Measurements from ENCODE around the gene AIPL1.

- TF ChIP-seq POLR2AphosphoS5 (IDR thresholded peaks at IDR 0.05) (no peak), CTCF (IDR thresholded peaks at IDR 0.05) (no peak), POLR2A (IDR thresholded peaks at IDR 0.05) (no peak)
Measured at GRCh38 chr17:6394055-6394606, 40.8 kb downstream of the AIPL1 start.
